HEK293T (cell line): Measurements from ENCODE around the gene TST.

Experiments
- ARNT ChIP-seq: fragments of 450-650 bp; IDR thresholded peaks from 2 replicates; pipeline ENCODE4 v1.6.1; 2017; ENCODE audit warnings: mild to moderate bottlenecking
- BHLHE40 ChIP-seq: fragments of 450-650 bp; IDR thresholded peaks from 2 replicates; pipeline ENCODE4 v1.6.1; 2016; ENCODE audit warnings: mild to moderate bottlenecking, moderate library complexity, borderline replicate concordance
- ELF4 ChIP-seq: fragments of 450-650 bp; IDR thresholded peaks from 2 replicates; pipeline ENCODE4 v1.6.1; 2017; ENCODE audit warnings: antibody characterized with exemption
- FOXA1 ChIP-seq: fragments of 450-650 bp; IDR thresholded peaks from 2 replicates; pipeline ENCODE4 v1.6.1; 2016; ENCODE audit warnings: mild to moderate bottlenecking
- FOXM1 ChIP-seq: fragments of 450-650 bp; IDR thresholded peaks from 2 replicates; pipeline ENCODE4 v1.6.1; 2017; ENCODE audit warnings: mild to moderate bottlenecking, borderline replicate concordance
- PKNOX1 ChIP-seq: fragments of 450-650 bp; IDR thresholded peaks from 2 replicates; pipeline ENCODE4 v1.6.1; 2016
- SP1 ChIP-seq: fragments of 450-650 bp; IDR thresholded peaks from 2 replicates; pipeline ENCODE4 v1.6.1; 2017
- TARDBP ChIP-seq: fragments of 450-650 bp; IDR thresholded peaks from 2 replicates; pipeline ENCODE4 v1.6.1; 2016
- ZNF384 ChIP-seq: fragments of 450-650 bp; IDR thresholded peaks from 2 replicates; pipeline ENCODE4 v1.6.1; 2016

DNA sequence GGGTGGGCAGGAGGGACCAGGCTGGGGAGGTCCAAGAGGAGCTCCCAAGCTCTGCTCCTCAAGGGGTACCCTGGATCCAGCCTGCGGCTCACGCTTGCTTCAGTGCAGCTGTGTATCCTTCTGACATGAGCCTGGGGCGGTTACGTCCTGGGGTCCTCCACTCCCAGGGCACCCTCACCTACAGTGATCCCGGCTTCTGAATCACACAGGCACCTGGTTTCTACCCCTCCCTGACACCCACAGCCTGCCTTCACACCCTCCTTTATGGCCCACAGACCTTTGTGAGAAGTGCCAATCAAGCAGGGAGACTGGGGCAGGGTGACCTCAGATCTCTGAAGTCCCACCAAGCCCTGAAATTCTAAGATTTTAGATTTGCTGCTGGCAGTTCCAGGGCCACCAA is 1.8 kb upstream of the TST start:
- TF ChIP-seq BHLHE40 (no peak), FOXM1 (no peak), ELF4 (no peak), FOXA1 (no peak), PKNOX1 (no peak), SP1 (no peak), TARDBP (no peak), ARNT (no peak), ZNF384 (no peak)
